Astrocyte (in vitro differentiated cells and primary cell): ENCODE measurements around the gene RPS2. TPM values are rescaled to one million over a fixed set of nuclear protein-coding genes. Genes with fewer than 3 reads are reported as not detected.
A peak's percentile ranks its signal among the peaks of the same experiment; 100 is the strongest.

ENCODE experiments used
- DNase-seq: peaks from one replicate; pipeline ENCODE4 v3.0.0-alpha.2; 2010; ENCODE audit warnings: low read depth
- FAIRE-seq: peaks from 2 replicates; lab custom pipeline; 2011; peaks lifted over from hg19 to GRCh38; lab: Jason Lieb, UNC
- H2AFZ ChIP-seq: 2 replicates; pipeline ENCODE4 v1.6.0; 2012; ENCODE audit warnings: low read depth, low read length, inconsistent platforms
- H3K27ac ChIP-seq: 2 replicates; pipeline ENCODE4 v1.5.1; 2011; ENCODE audit warnings: low read depth, low read length, inconsistent platforms
- H3K27me3 ChIP-seq: 2 replicates; pipeline ENCODE4 v1.6.0; 2011; ENCODE audit warnings: low read length, inconsistent platforms; ENCODE audit not compliant: insufficient read depth
- H3K36me3 ChIP-seq: 2 replicates; pipeline ENCODE4 v1.5.1; 2011; ENCODE audit warnings: low read length, inconsistent platforms; ENCODE audit not compliant: insufficient read depth
- H3K4me1 ChIP-seq: 2 replicates; pipeline ENCODE4 v1.5.1; 2011; ENCODE audit warnings: low read length, inconsistent platforms; ENCODE audit not compliant: insufficient read depth
- H3K4me2 ChIP-seq: 2 replicates; pipeline ENCODE4 v1.6.0; 2012; ENCODE audit warnings: low read length, inconsistent platforms
- H3K4me3 ChIP-seq: 2 replicates; pipeline ENCODE4 v1.5.1; 2011; ENCODE audit warnings: low read depth, mild to moderate bottlenecking, low read length, inconsistent platforms; ENCODE audit not compliant: insufficient read depth
- H3K79me2 ChIP-seq: 2 replicates; pipeline ENCODE4 v1.6.0; 2012; ENCODE audit warnings: mild to moderate bottlenecking, low read length, inconsistent platforms; ENCODE audit not compliant: insufficient read depth
- H3K9ac ChIP-seq: 2 replicates; pipeline ENCODE4 v1.6.0; 2012; ENCODE audit warnings: mild to moderate bottlenecking, low read length, inconsistent platforms
- H3K9me3 ChIP-seq: 2 replicates; pipeline ENCODE4 v1.5.1; 2012; ENCODE audit warnings: low read depth, mild to moderate bottlenecking, low read length, inconsistent platforms; ENCODE audit not compliant: insufficient read depth
- H4K20me1 ChIP-seq: 2 replicates; pipeline ENCODE4 v1.6.0; 2012; ENCODE audit warnings: low read length, inconsistent platforms; ENCODE audit not compliant: insufficient read depth
- H3K27ac Mint-ChIP-seq: one replicate; pipeline ENCODE4 v1.8.0; 2021; ENCODE audit warnings: mild to moderate bottlenecking, mixed read lengths; ENCODE audit not compliant: unreplicated experiment
- H3K27me3 Mint-ChIP-seq: one replicate; pipeline ENCODE4 v1.8.0; 2021; ENCODE audit warnings: low read depth, mixed read lengths; ENCODE audit not compliant: unreplicated experiment
- H3K36me3 Mint-ChIP-seq: one replicate; pipeline ENCODE4 v1.8.0; 2021; ENCODE audit warnings: low read depth, mixed read lengths; ENCODE audit not compliant: unreplicated experiment
- H3K4me1 Mint-ChIP-seq: one replicate; pipeline ENCODE4 v1.8.0; 2021; ENCODE audit warnings: low read depth, mixed read lengths; ENCODE audit not compliant: unreplicated experiment
- H3K4me3 Mint-ChIP-seq: one replicate; pipeline ENCODE4 v1.8.0; 2021; ENCODE audit warnings: mild to moderate bottlenecking, moderate library complexity, mixed read lengths; ENCODE audit not compliant: unreplicated experiment
- H3K9me3 Mint-ChIP-seq: one replicate; pipeline ENCODE4 v1.8.0; 2021; ENCODE audit warnings: mild to moderate bottlenecking, mixed read lengths; ENCODE audit not compliant: unreplicated experiment
- EZH2 ChIP-seq: IDR thresholded peaks from 2 replicates; pipeline ENCODE4 v1.6.1; 2012; ENCODE audit warnings: mild to moderate bottlenecking, low read length, inconsistent platforms; ENCODE audit not compliant: insufficient read depth
- total RNA-seq: library from RNA; stranded (reverse); gene quantifications from 2 replicates; pipeline ENCODE4 v1.2.1, GENCODE V29; 2021
- TF ChIP-seq, protein P1 (sequence below): IDR thresholded peaks from 2 replicates; pipeline ENCODE4 v1.5.1; 2011; ENCODE audit warnings: low read depth, mild to moderate bottlenecking, inconsistent platforms, low read length, moderate library complexity; ENCODE audit not compliant: insufficient read depth

The RPS2 gene
- total RNA-seq, 1 donor from 2014 or later: 2,534 TPM

DNA sequence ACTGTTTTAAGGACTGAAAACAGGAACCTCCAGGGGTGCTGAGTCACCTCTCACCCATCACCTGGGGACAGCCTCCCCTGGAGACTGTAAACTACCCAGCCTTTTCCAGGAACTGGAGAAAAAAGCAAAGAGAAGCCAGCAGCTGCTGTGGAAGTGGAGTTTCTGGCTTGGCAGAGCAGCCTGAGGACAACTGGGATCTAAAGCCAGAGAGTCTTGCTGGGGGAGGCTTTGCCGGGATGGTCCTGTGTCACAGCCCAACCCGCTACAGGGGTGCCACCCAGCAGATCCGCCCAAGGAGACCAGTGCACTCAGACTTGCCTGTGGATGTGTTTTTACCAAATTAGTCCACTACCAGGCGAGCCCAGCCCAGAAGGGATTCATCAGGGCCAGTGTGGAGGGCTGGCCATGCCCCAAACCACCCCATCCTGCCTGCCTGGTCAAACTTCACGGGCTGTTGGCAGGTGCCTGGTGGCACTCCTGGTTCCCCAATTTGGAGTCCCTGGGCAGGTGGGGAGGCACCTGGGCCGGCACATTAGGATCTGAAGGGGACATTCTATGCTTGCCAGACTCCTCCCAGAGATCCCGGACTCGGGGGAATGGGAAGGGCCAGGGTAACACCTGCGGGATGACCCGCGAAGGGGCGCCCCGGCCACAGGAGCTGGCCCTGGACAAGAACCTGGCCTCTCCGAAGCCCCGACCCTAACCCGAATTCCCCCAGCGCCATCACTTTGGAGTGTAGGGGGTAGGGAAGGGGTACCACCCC lies 22.4 kb downstream of the RPS2 start:
- peaks cover 10% of the 10 kb centered on the region for H4K20me1 ChIP-seq
- peaks cover 21% of the 10 kb centered on the region for H3K4me1 ChIP-seq
- Mint-ChIP-seq H3K4me1 (peaks cover 10% of the 10 kb centered on the region), H3K27ac (peak overlapping the region; percentile 41), H3K4me3 (peak overlapping the region; percentile 86), H3K27me3 (no peaks in the 10 kb centered on the region), H3K36me3 (peaks cover 3% of the 10 kb centered on the region), H3K9me3 (no peaks in the 10 kb centered on the region)
- TF ChIP-seq EZH2: no peak
- TF ChIP-seq, protein P1, sequence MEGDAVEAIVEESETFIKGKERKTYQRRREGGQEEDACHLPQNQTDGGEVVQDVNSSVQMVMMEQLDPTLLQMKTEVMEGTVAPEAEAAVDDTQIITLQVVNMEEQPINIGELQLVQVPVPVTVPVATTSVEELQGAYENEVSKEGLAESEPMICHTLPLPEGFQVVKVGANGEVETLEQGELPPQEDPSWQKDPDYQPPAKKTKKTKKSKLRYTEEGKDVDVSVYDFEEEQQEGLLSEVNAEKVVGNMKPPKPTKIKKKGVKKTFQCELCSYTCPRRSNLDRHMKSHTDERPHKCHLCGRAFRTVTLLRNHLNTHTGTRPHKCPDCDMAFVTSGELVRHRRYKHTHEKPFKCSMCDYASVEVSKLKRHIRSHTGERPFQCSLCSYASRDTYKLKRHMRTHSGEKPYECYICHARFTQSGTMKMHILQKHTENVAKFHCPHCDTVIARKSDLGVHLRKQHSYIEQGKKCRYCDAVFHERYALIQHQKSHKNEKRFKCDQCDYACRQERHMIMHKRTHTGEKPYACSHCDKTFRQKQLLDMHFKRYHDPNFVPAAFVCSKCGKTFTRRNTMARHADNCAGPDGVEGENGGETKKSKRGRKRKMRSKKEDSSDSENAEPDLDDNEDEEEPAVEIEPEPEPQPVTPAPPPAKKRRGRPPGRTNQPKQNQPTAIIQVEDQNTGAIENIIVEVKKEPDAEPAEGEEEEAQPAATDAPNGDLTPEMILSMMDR: no peak
- H3K36me3 ChIP-seq: peaks cover 10% of the 10 kb centered on the region
- no peaks in the 10 kb centered on the region for H3K27me3 ChIP-seq
- peak overlapping the region; percentile 46 for H2AFZ ChIP-seq
- FAIRE-seq: no peak
- H3K4me3 ChIP-seq: peak overlapping the region; percentile 70
- no peak for DNase-seq
- H3K79me2 ChIP-seq: peaks cover 16% of the 10 kb centered on the region
- peak overlapping the region; percentile 61 for H3K27ac ChIP-seq
- H3K4me2 ChIP-seq: peak overlapping the region; percentile 97
- H3K9ac ChIP-seq: peak overlapping the region; percentile 85
- H3K9me3 ChIP-seq: no peaks in the 10 kb centered on the region

DNA sequence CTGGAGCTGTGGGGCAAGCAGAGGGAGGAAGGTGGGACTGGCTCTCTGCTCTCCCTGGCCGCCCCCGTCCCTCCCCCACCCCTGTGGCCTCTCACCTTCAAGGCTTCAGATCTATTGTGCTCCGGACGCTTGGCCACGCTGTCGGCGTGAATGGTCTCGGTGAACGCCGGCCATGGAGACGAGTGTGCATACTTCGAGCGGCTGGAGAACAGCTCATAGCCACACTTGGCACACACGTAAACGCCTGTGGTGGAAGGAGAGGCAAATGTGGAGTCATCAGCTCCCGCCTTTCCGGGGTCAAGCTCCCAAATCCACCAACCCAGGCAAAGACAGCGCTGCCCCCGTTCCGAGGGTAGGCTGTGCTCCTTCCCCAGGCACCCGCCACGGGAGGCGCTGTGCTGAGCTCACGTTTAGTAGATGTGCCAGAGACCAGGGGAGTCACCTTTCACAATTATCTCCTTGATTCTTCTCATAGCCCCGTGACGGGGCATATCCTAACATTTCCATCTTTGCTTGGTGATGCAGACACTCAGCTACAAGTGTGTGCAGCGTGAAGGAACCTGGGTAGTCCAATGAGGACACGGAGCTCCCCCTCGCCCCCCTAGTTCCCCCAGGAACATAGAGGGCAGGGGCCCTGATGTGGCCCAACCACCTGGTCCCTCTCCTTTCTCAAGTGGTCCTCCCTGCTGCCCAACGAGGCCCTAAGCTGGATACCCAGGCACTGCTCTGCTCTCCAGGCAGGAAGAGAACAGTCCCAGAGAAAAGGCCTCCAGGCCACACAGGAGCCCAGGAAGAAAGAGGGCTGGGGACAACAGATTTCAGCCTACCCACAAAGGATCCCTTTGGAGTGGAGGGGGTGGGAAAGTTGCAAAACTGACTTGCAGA lies 23.2 kb downstream of the RPS2 start:
- no peaks in the 10 kb centered on the region for H3K27me3 Mint-ChIP-seq
- TF ChIP-seq, protein P1: peak; percentile 54
- no peak for TF ChIP-seq EZH2
- Histone ChIP-seq H4K20me1 (peaks cover 10% of the 10 kb centered on the region), H3K4me1 (peaks cover 21% of the 10 kb centered on the region), H3K4me2 (peak overlapping the region; percentile 97), H3K9ac (peak overlapping the region; percentile 85), H3K36me3 (peaks cover 10% of the 10 kb centered on the region), H3K4me3 (peak overlapping the region; percentile 70), H3K9me3 (no peaks in the 10 kb centered on the region), H2AFZ (no peak overlapping the region), H3K27ac (peak overlapping the region; percentile 81), H3K27me3 (no peaks in the 10 kb centered on the region), H3K79me2 (peaks cover 16% of the 10 kb centered on the region)
- no peak for FAIRE-seq
- H3K4me1 Mint-ChIP-seq: peaks cover 10% of the 10 kb centered on the region
- H3K27ac Mint-ChIP-seq: peak overlapping the region; percentile 58
- H3K9me3 Mint-ChIP-seq: no peaks in the 10 kb centered on the region
- H3K36me3 Mint-ChIP-seq: peaks cover 5% of the 10 kb centered on the region
- peak; percentile 94 for DNase-seq
- peak overlapping the region; percentile 86 for H3K4me3 Mint-ChIP-seq
